IMR-90 (cell line): ENCODE measurements around the gene INO80. TPM values are rescaled to one million over a fixed set of nuclear protein-coding genes. Genes with fewer than 3 reads are reported as not detected.

ENCODE experiments used
- ATAC-seq: fragments of 200-7000 bp; cut with Tn5 transposase; 2 replicates; pipeline ENCODE4 v1.9.1; 2020; ENCODE audit warnings: low read depth, mild to moderate bottlenecking, moderate library complexity
- BruUV-seq: library from RNA; stranded (reverse); fragments of 400-500 nt; replicated peaks from 2 replicates; lab custom pipeline; 2021; lab: Mats Ljungman, UMichigan
- CTCF ChIA-PET: fragments of 300-600 bp; formaldehyde crosslinking; extraction: SDS; loops from one replicate; lab custom pipeline; 2021; ENCODE audit warnings: antibody characterized with exemption; lab: Yijun Ruan, JAX
- POLR2A ChIA-PET: fragments of 300-600 bp; sonication (Branson Sonifier 250); formaldehyde crosslinking; loops from one replicate; lab custom pipeline; 2022; ENCODE audit warnings: antibody characterized with exemption; ENCODE audit not compliant: unreplicated experiment; lab: Charles Lee
- DNase-seq: peaks from one replicate; pipeline ENCODE4 v3.0.0; 2013
- H2AFZ ChIP-seq: replicated peaks from 2 replicates; pipeline ENCODE3; 2013; ENCODE audit warnings: low read length, mild to moderate bottlenecking; ENCODE audit not compliant: poor library complexity
- H2AK5ac ChIP-seq: 2 replicates; pipeline ENCODE4 v1.6.1; 2013; ENCODE audit warnings: low read depth, low read length, inconsistent platforms
- H2AK9ac ChIP-seq: replicated peaks from 2 replicates; pipeline ENCODE3; 2013; ENCODE audit warnings: mild to moderate bottlenecking, low read depth, low read length, moderate library complexity; ENCODE audit not compliant: poor library complexity
- H2BK120ac ChIP-seq: 2 replicates; pipeline ENCODE4 v1.6.1; 2013; ENCODE audit warnings: low read depth, low read length, inconsistent platforms
- H2BK15ac ChIP-seq: 3 replicates; pipeline ENCODE4 v1.6.1; 2013; ENCODE audit warnings: low read depth, low read length, inconsistent platforms
- H2BK20ac ChIP-seq: 2 replicates; pipeline ENCODE4 v1.6.1; 2013; ENCODE audit warnings: low read depth, mild to moderate bottlenecking, inconsistent platforms, low read length, moderate library complexity
- H2BK5ac ChIP-seq: 2 replicates; pipeline ENCODE4 v1.6.1; 2013; ENCODE audit warnings: mild to moderate bottlenecking, low read depth, low read length, inconsistent platforms; ENCODE audit not compliant: poor library complexity, severe bottlenecking
- H3K14ac ChIP-seq: replicated peaks from 2 replicates; pipeline ENCODE4 v1.6.1; 2013; ENCODE audit warnings: low read depth, low read length, inconsistent platforms
- H3K18ac ChIP-seq: 2 replicates; pipeline ENCODE4 v1.6.1; 2013; ENCODE audit warnings: low read depth, low read length, control low read depth
- H3K23ac ChIP-seq: 2 replicates; pipeline ENCODE4 v1.6.1; 2013; ENCODE audit warnings: low read depth, low read length, inconsistent platforms
- H3K27ac ChIP-seq: 2 replicates; pipeline ENCODE4 v1.5.1; 2013; ENCODE audit warnings: mild to moderate bottlenecking, control low read depth, low read length; ENCODE audit not compliant: insufficient read depth
- H3K27me3 ChIP-seq: 2 replicates; pipeline ENCODE4 v1.6.1; 2013; ENCODE audit warnings: low read length; ENCODE audit not compliant: control insufficient read depth, insufficient read depth
- H3K36me3 ChIP-seq: 2 replicates; pipeline ENCODE4 v1.6.1; 2013; ENCODE audit warnings: low read length, mixed read lengths; ENCODE audit not compliant: control insufficient read depth, insufficient read depth
- H3K4ac ChIP-seq: 2 replicates; pipeline ENCODE4 v1.6.1; 2013; ENCODE audit warnings: low read depth, low read length, inconsistent platforms
- H3K4me1 ChIP-seq: 2 replicates; pipeline ENCODE4 v1.6.1; 2013; ENCODE audit warnings: low read length, mixed read lengths; ENCODE audit not compliant: control insufficient read depth, insufficient read depth
- H3K4me2 ChIP-seq: 2 replicates; pipeline ENCODE4 v1.6.1; 2013; ENCODE audit warnings: low read depth, mild to moderate bottlenecking, control low read depth, low read length, moderate library complexity
- H3K4me3 ChIP-seq: 2 replicates; pipeline ENCODE4 v1.5.1; 2013; ENCODE audit warnings: low read depth, mild to moderate bottlenecking, control low read depth, low read length, moderate library complexity; ENCODE audit not compliant: insufficient read depth
- H3K56ac ChIP-seq: 2 replicates; pipeline ENCODE4 v1.6.1; 2013; ENCODE audit warnings: low read length, inconsistent platforms; ENCODE audit not compliant: insufficient read depth; ENCODE audit errors: extremely low read depth
- H3K79me1 ChIP-seq, 2 experiments: 2 replicates each; pipeline ENCODE4 v1.6.1; 2013; ENCODE audit warnings: low read length in 2 of 2, inconsistent platforms in 1 of 2, low read depth in 1 of 2
- H3K9ac ChIP-seq: 2 replicates; pipeline ENCODE4 v1.6.1; 2013; ENCODE audit warnings: low read depth, low read length, control low read depth
- H3K9me1 ChIP-seq: 2 replicates; pipeline ENCODE4 v1.6.1; 2013; ENCODE audit warnings: low read length, inconsistent platforms; ENCODE audit not compliant: insufficient read depth
- H3K9me3 ChIP-seq: 2 replicates; pipeline ENCODE4 v1.6.1; 2013; ENCODE audit warnings: low read length; ENCODE audit not compliant: control insufficient read depth, insufficient read depth
- H4K20me1 ChIP-seq: 2 replicates; pipeline ENCODE4 v1.6.1; 2013; ENCODE audit warnings: low read length, inconsistent platforms; ENCODE audit not compliant: insufficient read depth
- H4K5ac ChIP-seq: 2 replicates; pipeline ENCODE4 v1.6.1; 2013; ENCODE audit warnings: mild to moderate bottlenecking, low read depth, low read length, control low read depth
- H4K8ac ChIP-seq, 2 experiments: 2 replicates each; pipeline ENCODE4 v1.6.1; 2013; ENCODE audit warnings: low read depth in 2 of 2, low read length in 2 of 2, control low read depth in 1 of 2, inconsistent platforms in 1 of 2
- H4K91ac ChIP-seq: 2 replicates; pipeline ENCODE4 v1.6.1; 2013; ENCODE audit warnings: low read depth, low read length, inconsistent platforms; ENCODE audit not compliant: insufficient read depth
- BHLHE40 ChIP-seq: fragments of 150-350 bp; IDR thresholded peaks from 2 replicates; pipeline ENCODE4 v1.6.1; 2016; ENCODE audit warnings: mild to moderate bottlenecking, low read depth, low read length
- CEBPB ChIP-seq: IDR thresholded peaks from 2 replicates; pipeline ENCODE4 v1.6.1; 2012; ENCODE audit warnings: low read depth, low read length, improper control_type of control experiment
- CHD1 ChIP-seq: IDR thresholded peaks from 2 replicates; pipeline ENCODE4 v1.6.1; 2012; ENCODE audit warnings: low read depth, low read length, improper control_type of control experiment
- FOS ChIP-seq: fragments of 150-350 bp; IDR thresholded peaks from 2 replicates; pipeline ENCODE4 v1.6.1; 2016; ENCODE audit warnings: low read depth, low read length
- MAFK ChIP-seq: IDR thresholded peaks from 2 replicates; pipeline ENCODE4 v1.6.1; 2012; ENCODE audit warnings: low read depth, low read length, improper control_type of control experiment
- MAZ ChIP-seq: IDR thresholded peaks from 2 replicates; pipeline ENCODE4 v1.6.1; 2012; ENCODE audit warnings: low read depth, mild to moderate bottlenecking, low read length, improper control_type of control experiment, moderate library complexity, borderline replicate concordance
- MXI1 ChIP-seq: IDR thresholded peaks from 2 replicates; pipeline ENCODE4 v1.6.1; 2012; ENCODE audit warnings: low read depth, mild to moderate bottlenecking, low read length, moderate library complexity, borderline replicate concordance
- NFE2L2 ChIP-seq: fragments of 150-350 bp; IDR thresholded peaks from 2 replicates; pipeline ENCODE4 v1.6.1; 2016; ENCODE audit warnings: low read depth, mild to moderate bottlenecking, low read length
- POLR2A ChIP-seq: IDR thresholded peaks from 2 replicates; pipeline ENCODE4 v1.6.1; 2012; ENCODE audit warnings: mild to moderate bottlenecking, low read depth, low read length
- RAD21 ChIP-seq: IDR thresholded peaks from 2 replicates; pipeline ENCODE4 v1.6.1; 2012; ENCODE audit warnings: low read length, improper control_type of control experiment
- RCOR1 ChIP-seq: IDR thresholded peaks from 2 replicates; pipeline ENCODE4 v1.6.1; 2012; ENCODE audit warnings: mild to moderate bottlenecking, low read length, improper control_type of control experiment; ENCODE audit not compliant: insufficient replicate concordance
- RFX5 ChIP-seq: IDR thresholded peaks from 2 replicates; pipeline ENCODE4 v1.8.0; 2012; ENCODE audit warnings: low read depth, mild to moderate bottlenecking, low read length, moderate library complexity
- SMC3 ChIP-seq: fragments of 150-350 bp; IDR thresholded peaks from 2 replicates; pipeline ENCODE4 v1.6.1; 2016; ENCODE audit warnings: low read depth, mild to moderate bottlenecking, antibody characterized with exemption, low read length, moderate library complexity
- WGBS, 2 experiments: methylation state at CpG; one replicate each; pipeline versions ENCODE4 v1.1.5 to v1.1.7; 2013; ENCODE audit warnings: missing lambda C conversion rate in 2 of 2; ENCODE audit not compliant: insufficient read length in 1 of 2; ENCODE audit errors: extremely low coverage in 2 of 2; 5-methylcytosine and 5-hydroxymethylcytosine counted together
- dilution Hi-C: fragments of 300-500 bp; cut with HindIII; formaldehyde crosslinking; loops from one replicate; pipeline ENCODE4 v1.14.3; 2018; ENCODE audit warnings: low sequenced_read_pairs; ENCODE audit not compliant: unreplicated experiment
- in situ Hi-C: fragments of 300-500 bp; cut with MboI; formaldehyde crosslinking; loops from 3 replicates; pipeline ENCODE4 v1.14.3; 2019; ENCODE audit warnings: low sequenced_read_pairs, inconsistent platforms, mixed read lengths
- intact Hi-C: fragments of 100-400 bp; cut with micrococcal nuclease; formaldehyde crosslinking; loops from 2 replicates; pipeline ENCODE4 v1.10.0; 2022
- polyA plus RNA-seq, 3 experiments: library from polyadenylated mRNA; depleted of rRNA; stranded (reverse); fragments of >200 nt; gene quantifications; 2 replicates each; pipeline ENCODE4 v1.2.3, GENCODE V29; 2012; ENCODE audit warnings: low replicate concordance in 1 of 3
- total RNA-seq: library from RNA; depleted of rRNA; stranded (reverse); fragments of >200 nt; gene quantifications from 2 replicates; pipeline ENCODE4 v1.2.3, GENCODE V29; 2012
- TF ChIP-seq, protein P1 (sequence below): fragments of 150-350 bp; IDR thresholded peaks from 2 replicates; pipeline ENCODE4 v1.6.1; 2016; ENCODE audit warnings: low read depth, mild to moderate bottlenecking, low read length, moderate library complexity, borderline replicate concordance
- TF ChIP-seq, protein P2 (sequence below): conservative IDR thresholded peaks from 2 replicates; pipeline ENCODE4 v1.5.1; 2012; ENCODE audit warnings: mild to moderate bottlenecking, low read depth, low read length, improper control_type of control experiment

INO80 gene
- total and polyA plus RNA-seq, 2 of the 4 experiments (the other 2 are of a cell fraction): 6.0 to 13.3 TPM

DNA sequence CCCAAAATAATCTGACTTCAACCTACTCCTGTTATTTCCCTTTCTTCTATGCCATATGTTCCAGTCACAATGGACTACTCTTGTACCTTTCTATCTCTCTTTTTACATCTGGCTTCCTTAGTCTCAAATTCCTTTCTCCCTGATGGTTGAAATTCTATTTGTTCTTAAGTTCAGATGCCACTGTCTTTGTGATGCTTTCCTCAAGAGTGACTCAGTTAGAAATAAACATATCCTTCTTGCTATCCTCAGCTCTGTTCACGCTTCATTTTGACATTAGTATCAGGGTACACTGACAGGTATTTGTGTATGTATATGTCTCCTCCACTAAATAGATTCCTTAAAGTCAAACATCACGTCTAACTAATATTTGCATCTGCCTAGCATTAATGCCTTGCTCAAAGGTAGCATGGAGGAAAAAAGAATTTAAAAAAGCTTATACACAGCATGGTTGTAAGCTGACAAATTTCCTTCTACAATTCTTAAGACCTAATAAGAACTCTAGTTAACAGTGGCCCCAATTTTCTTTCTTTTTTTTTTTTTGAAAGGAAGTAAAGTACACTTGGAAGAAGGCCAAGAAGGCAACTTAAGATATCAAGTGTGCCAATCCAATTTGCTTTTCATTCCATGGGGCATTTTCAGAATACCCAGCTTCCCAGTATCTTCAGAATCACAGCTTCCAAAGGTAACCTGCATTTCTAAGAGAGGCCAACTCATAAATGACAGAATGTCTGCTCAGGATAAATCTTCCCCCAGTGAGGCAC, 104.8 kb downstream of the INO80 start:
- CTCF ChIA-PET: interaction anchor here (0.8 to 1.2 kb wide), 2 partner anchors 70 to 107 kb away, joined by 4 to 5 read pairs; no protein-coding TSS in a partner anchor
- intact Hi-C loops (no loop called here), dilution Hi-C loops (no loop called here), in situ Hi-C loops (no loop called here)
- BruUV-seq: no TSS peak
- Histone ChIP-seq H4K8ac (peak overlapping the region; percentile 67 to 73; a peak in 3 of 4 replicates), H2BK15ac (peak overlapping the region; percentile 67; the same call in 1 of the 3 replicates), H2AFZ (no peak overlapping the region), H3K18ac (peak overlapping the region; percentile 89; the same call in 1 of the 2 replicates), H3K27me3 (no peaks in the 10 kb centered on the region), H3K4ac (peak overlapping the region; percentile 97), H2BK5ac (peak overlapping the region; percentile 87), H2BK120ac (peak overlapping the region; percentile 93), H3K4me2 (peak overlapping the region; percentile 61; the same call in 1 of the 2 replicates), H3K9me1 (peaks cover 10% of the 10 kb centered on the region), H2AK9ac (no peak overlapping the region), H3K4me3 (no peak overlapping the region), H3K14ac (peak overlapping the region; percentile 94), H3K9ac (no peak overlapping the region; the same call in 1 of the 2 replicates), H2BK20ac (peak overlapping the region; percentile 93), H4K20me1 (no peaks in the 10 kb centered on the region), H3K9me3 (no peaks in the 10 kb centered on the region), H3K36me3 (peaks cover 8% of the 10 kb centered on the region), H3K27ac (no peak overlapping the region), H3K56ac (peak overlapping the region; percentile 77), H2AK5ac (peak overlapping the region; percentile 67), H4K5ac (peak overlapping the region; percentile 88; the same call in 1 of the 2 replicates), H4K91ac (peak overlapping the region; percentile 76), H3K79me1 (peaks cover 28 to 82% of the 10 kb centered on the region in 2 experiments), H3K23ac (peak overlapping the region; percentile 76; the same call in 1 of the 2 replicates), H3K4me1 (peaks cover 20% of the 10 kb centered on the region)
- peak; percentile 58 for DNase-seq
- POLR2A ChIA-PET: interaction anchor here (0.6 to 1.2 kb wide), 2 partner anchors 25 to 57 kb away, joined by 3 to 4 read pairs; no protein-coding TSS in a partner anchor
- peak; percentile 63 for ATAC-seq
- no CpG with 5 or more reads among the region's 2 CpGs for WGBS, 2 experiments
- TF ChIP-seq SMC3 (no peak), MAFK (no peak), MXI1 (no peak), RFX5 (no peak), MAZ (no peak), BHLHE40 (no peak), NFE2L2 (no peak), RAD21 (no peak), CHD1 (no peak), RCOR1 (no peak), POLR2A (no peak), CEBPB (no peak), FOS (no peak)
- TF ChIP-seq, protein P1, sequence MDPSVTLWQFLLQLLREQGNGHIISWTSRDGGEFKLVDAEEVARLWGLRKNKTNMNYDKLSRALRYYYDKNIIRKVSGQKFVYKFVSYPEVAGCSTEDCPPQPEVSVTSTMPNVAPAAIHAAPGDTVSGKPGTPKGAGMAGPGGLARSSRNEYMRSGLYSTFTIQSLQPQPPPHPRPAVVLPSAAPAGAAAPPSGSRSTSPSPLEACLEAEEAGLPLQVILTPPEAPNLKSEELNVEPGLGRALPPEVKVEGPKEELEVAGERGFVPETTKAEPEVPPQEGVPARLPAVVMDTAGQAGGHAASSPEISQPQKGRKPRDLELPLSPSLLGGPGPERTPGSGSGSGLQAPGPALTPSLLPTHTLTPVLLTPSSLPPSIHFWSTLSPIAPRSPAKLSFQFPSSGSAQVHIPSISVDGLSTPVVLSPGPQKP: no peak
- TF ChIP-seq, protein P2, sequence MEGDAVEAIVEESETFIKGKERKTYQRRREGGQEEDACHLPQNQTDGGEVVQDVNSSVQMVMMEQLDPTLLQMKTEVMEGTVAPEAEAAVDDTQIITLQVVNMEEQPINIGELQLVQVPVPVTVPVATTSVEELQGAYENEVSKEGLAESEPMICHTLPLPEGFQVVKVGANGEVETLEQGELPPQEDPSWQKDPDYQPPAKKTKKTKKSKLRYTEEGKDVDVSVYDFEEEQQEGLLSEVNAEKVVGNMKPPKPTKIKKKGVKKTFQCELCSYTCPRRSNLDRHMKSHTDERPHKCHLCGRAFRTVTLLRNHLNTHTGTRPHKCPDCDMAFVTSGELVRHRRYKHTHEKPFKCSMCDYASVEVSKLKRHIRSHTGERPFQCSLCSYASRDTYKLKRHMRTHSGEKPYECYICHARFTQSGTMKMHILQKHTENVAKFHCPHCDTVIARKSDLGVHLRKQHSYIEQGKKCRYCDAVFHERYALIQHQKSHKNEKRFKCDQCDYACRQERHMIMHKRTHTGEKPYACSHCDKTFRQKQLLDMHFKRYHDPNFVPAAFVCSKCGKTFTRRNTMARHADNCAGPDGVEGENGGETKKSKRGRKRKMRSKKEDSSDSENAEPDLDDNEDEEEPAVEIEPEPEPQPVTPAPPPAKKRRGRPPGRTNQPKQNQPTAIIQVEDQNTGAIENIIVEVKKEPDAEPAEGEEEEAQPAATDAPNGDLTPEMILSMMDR: no peak
